Adrenal gland (tissue), 5 donors: ENCODE measurements around the gene FXYD3.

Experiments used
- POLR2A ChIP-seq, 2 donors: fragments of 450-650 bp; IDR thresholded peaks; one replicate each; pipeline ENCODE4 v1.6.1; 2017; ENCODE audit warnings: antibody characterized with exemption in 2 of 2, mild to moderate bottlenecking in 2 of 2, moderate library complexity in 1 of 2
- TF ChIP-seq, protein P1 (sequence below), 6 experiments: fragments of 450-650 bp in 4 of 6; fragments of 200-600 bp in 2 of 6; sonication (generic) in 1 of 6; IDR thresholded peaks; 1 replicate in 5 of 6; 2 replicates in 1 of 6; pipeline versions ENCODE4 v1.5.1 to v1.8.0; 2016 to 2021; ENCODE audit warnings: antibody characterized with exemption in 6 of 6, mild to moderate bottlenecking in 2 of 6, moderate library complexity in 1 of 6
- donor health status: DM: no; HTN: no; CAD: no.

DNA sequence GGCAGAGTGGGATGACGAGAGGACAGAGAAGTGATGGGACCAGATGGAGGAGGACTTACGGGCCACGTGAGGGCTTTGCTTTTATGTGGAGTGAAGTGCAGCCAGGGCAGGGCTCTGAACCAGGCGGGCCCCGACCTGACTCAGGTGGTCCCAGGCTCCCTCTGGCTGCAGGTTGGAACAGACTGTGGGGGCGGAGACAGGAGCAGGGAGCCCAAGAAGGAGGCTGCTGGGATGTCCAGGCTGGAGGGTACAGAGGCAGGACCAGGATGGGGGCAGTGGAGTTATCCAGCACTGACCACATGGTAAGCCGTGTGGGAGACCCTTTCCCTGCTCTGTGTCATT, 41.0 kb downstream of the FXYD3 start:
- TF ChIP-seq, protein P1, sequence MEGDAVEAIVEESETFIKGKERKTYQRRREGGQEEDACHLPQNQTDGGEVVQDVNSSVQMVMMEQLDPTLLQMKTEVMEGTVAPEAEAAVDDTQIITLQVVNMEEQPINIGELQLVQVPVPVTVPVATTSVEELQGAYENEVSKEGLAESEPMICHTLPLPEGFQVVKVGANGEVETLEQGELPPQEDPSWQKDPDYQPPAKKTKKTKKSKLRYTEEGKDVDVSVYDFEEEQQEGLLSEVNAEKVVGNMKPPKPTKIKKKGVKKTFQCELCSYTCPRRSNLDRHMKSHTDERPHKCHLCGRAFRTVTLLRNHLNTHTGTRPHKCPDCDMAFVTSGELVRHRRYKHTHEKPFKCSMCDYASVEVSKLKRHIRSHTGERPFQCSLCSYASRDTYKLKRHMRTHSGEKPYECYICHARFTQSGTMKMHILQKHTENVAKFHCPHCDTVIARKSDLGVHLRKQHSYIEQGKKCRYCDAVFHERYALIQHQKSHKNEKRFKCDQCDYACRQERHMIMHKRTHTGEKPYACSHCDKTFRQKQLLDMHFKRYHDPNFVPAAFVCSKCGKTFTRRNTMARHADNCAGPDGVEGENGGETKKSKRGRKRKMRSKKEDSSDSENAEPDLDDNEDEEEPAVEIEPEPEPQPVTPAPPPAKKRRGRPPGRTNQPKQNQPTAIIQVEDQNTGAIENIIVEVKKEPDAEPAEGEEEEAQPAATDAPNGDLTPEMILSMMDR (IDR thresholded peaks at IDR 0.05) = no peak
- no peak for TF ChIP-seq POLR2A (IDR thresholded peaks at IDR 0.05)
